ENCODE data around the gene AMY1B.
"Not testable (repeated sequence)": the region's sequence is repeated elsewhere in the genome, so short reads cannot be mapped to it uniquely, and the experiment has no call there.

AMY1B gene

GRCh38 chr1:103696110-103696509 is at the start of gene AMY1B:
Gene AMY1B, minus strand, starts transcription at chr1:103696210. Its CDS starts 571 bp downstream, at chr1:103695639.
- not testable (repeated sequence) for DNase-seq

- DNase-seq, result not testable (repeated sequence)
These were observed 49.0 kb upstream of the AMY1B start for GRCh38 chr1:103745040-103745439.

DNA sequence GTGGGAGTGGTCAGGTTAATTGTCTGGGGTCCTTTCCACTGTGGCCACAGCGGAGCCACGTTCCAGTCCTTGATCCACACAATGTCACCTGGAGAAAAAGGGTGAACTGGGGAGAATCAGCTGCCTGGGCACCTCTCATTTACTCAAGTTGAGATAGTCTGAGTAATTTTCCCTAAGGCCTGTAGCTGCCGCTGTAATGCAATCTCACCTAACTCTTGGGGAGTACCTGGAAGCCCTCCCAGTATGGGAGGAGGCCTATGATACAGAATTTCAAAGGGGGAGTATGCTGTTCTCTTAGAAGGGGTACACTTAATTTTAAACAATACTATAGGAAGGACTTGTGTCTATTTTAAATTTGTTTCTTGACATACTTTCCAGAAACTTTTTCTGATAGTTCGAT is 48.4 kb upstream of the AMY1B start:
- DNase-seq, result not testable (repeated sequence)

DNA sequence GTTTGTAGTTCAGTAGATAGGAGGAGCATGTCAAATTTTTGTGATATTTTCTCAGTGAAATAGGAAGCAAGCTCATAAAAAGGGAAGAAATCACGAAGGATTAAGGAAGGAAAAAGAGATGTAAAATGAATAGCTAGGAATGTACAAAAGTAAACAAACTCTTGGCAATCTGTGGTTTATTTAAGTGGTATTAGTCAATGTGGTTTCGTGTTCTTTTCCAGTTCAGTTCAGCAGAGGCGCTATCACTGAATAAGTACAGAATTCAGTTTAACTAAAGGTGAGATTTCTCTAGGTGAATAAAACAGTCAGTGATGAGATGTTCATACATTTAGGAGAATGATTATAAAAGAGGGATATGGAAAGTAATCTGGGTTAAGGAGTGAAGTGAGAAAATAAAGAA is 42.0 kb upstream of the AMY1B start:
- not testable (repeated sequence) for DNase-seq

DNA sequence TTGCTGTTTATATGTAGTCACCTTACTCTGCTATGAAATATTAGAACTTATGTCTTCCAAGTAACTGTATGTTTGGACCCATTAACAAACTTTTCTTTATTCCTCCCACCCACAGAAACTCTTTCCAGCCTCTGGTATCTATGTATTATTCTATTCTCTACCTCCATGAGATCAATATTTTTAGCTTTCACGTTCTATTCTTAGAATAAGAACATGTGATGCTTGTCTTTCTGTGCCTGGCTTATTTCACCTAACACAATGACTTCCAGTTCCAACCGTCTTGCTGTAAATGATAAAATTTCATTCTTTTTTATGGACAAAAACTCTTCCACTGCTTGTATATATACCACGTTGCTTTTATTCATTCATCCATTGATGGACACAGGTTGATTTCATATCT is 39.3 kb upstream of the AMY1B start:
- DNase-seq, result not testable (repeated sequence)

GRCh38 chr1:103721473-103721872 is 25.5 kb upstream of the AMY1B start:
- DNase-seq, result not testable (repeated sequence)

GRCh38 chr1:103717404-103717803 is 21.4 kb upstream of the AMY1B start:
- not testable (repeated sequence) for DNase-seq

DNA sequence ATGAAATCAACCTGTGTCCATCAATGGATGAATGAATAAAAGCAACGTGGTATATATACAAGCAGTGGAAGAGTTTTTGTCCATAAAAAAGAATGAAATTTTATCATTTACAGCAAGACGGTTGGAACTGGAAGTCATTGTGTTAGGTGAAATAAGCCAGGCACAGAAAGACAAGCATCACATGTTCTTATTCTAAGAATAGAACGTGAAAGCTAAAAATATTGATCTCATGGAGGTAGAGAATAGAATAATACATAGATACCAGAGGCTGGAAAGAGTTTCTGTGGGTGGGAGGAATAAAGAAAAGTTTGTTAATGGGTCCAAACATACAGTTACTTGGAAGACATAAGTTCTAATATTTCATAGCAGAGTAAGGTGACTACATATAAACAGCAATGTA is 14.4 kb upstream of the AMY1B start:
- DNase-seq, result not testable (repeated sequence)

DNA sequence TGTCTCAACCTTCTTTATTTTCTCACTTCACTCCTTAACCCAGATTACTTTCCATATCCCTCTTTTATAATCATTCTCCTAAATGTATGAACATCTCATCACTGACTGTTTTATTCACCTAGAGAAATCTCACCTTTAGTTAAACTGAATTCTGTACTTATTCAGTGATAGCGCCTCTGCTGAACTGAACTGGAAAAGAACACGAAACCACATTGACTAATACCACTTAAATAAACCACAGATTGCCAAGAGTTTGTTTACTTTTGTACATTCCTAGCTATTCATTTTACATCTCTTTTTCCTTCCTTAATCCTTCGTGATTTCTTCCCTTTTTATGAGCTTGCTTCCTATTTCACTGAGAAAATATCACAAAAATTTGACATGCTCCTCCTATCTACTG is 11.7 kb upstream of the AMY1B start:
- not testable (repeated sequence) for DNase-seq

- not testable (repeated sequence) for DNase-seq
These were observed 5.2 kb upstream of the AMY1B start for GRCh38 chr1:103701256-103701655.

DNA sequence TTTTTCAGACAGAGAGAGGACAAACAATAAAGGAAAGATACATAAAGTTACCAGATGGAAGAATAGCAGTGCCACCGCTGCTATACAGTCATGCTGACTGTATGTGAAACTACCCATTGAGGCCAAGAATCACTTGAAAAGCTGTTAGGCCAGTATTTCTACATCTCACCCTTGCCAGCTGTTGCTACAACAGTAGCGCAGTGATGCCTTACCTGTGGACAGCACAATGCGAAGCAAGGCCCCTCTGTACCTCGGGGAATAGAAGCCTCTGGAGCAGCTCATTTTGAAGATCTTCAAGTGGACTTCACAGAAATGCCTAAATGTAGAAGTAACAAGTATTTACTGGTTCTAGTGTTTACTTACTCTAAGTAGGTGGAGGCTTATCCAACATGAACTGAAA is 4.7 kb upstream of the AMY1B start:
- DNase-seq, result not testable (repeated sequence)

DNA sequence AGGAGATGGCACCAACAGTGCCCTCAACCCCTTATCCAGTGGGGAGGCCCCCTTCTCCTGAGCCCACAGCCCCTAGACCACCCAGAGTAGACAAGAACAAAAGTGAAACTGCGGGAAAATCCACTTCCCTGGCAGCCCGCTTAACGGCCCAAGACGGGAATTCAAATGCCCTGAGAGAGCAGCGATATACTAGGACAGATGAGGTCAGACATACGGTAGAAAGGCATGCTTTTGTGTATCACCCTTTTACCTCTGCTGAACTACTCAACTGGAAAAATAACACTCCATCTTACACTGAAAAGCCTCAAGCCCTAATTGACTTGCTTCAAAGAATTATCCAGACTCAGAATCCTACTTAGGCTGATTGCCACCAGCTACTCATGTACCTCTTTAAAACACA is 1.4 kb upstream of the AMY1B start:
- DNase-seq, result not testable (repeated sequence)

GRCh38 chr1:103676335-103676734 is 19.7 kb downstream of the AMY1B start:
- DNase-seq, result not testable (repeated sequence)

DNA sequence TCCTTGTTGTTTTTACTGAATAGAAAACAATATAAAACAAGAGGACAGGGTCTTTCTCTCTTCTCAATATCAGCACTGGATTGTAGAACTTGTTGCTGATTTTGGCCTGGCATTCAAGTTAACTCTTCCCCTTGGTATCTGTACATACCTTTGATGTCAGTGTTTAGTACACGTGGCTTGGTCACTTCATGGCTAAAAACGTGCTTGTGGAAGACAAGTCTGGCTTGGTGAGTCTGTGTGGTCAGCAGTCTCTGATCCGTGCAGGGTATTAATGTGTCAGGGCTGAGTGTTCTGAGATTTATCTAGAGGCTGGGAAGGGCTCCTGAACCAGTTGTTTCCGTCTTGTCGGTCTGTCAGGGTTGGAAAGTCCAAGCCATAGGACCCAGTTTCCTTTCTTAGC is 40.5 kb downstream of the AMY1B start, which contains the start of gene AMY1A:
Gene AMY1A (plus strand): TSS at position 301 of the 400 bp plus-strand sequence. CDS start 571 bp downstream, outside the sequence.
- not testable (repeated sequence) for DNase-seq

DNA sequence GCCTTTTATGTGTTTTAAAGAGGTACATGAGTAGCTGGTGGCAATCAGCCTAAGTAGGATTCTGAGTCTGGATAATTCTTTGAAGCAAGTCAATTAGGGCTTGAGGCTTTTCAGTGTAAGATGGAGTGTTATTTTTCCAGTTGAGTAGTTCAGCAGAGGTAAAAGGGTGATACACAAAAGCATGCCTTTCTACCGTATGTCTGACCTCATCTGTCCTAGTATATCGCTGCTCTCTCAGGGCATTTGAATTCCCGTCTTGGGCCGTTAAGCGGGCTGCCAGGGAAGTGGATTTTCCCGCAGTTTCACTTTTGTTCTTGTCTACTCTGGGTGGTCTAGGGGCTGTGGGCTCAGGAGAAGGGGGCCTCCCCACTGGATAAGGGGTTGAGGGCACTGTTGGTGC is 41.9 kb downstream of the AMY1B start:
- not testable (repeated sequence) for DNase-seq

- DNase-seq, result not testable (repeated sequence)
These were observed 45.1 kb downstream of the AMY1B start for GRCh38 chr1:103650889-103651288.

- not testable (repeated sequence) for DNase-seq
These were observed 45.7 kb downstream of the AMY1B start for GRCh38 chr1:103650305-103650704.

GRCh38 chr1:103643908-103644307 is 52.1 kb downstream of the AMY1B start:
- not testable (repeated sequence) for DNase-seq

DNA sequence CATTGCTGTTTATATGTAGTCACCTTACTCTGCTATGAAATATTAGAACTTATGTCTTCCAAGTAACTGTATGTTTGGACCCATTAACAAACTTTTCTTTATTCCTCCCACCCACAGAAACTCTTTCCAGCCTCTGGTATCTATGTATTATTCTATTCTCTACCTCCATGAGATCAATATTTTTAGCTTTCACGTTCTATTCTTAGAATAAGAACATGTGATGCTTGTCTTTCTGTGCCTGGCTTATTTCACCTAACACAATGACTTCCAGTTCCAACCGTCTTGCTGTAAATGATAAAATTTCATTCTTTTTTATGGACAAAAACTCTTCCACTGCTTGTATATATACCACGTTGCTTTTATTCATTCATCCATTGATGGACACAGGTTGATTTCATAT is 54.8 kb downstream of the AMY1B start:
- not testable (repeated sequence) for DNase-seq

All from SW 1271 (cell line).